ENCODE measurements around the gene PPP2R1A.
A peak's percentile ranks its signal among the peaks of the same experiment; 100 is the strongest.
"Not testable (repeated sequence)": the region's sequence is repeated elsewhere in the genome, so short reads cannot be mapped to it uniquely, and the experiment has no call there.

The PPP2R1A gene

DNA sequence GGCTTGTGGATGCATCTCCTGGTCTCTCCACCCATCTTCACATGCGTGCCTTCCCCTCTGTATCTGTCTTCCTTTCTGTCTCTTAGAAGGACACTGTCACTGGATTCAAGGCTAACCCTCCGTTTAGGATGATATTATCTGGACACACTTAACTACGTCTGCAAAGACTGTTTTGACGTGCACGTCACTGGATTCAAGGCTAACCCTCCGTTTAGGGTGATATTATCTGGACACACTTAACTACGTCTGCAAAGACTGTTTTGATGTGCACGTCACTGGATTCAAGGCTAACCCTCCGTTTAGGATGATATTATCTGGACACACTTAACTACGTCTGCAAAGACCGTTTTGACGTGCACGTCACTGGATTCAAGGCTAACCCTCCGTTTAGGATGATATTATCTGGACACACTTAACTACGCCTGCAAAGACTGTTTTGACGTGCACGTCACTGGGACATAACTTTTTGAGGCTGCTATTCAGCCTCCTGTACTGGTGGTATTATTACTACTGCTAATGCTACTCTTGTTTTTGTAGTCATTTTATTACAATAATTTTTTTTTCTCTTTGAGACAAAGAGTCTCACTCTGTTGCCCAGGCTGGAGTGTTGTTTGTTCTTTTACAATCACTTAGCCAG lies 11.0 kb downstream of the PPP2R1A start:
- DNase-seq (ENCODE audit: low read depth in 2 of 2) = not testable (repeated sequence)

GRCh38 chr19:52206481-52206880 lies 16.6 kb downstream of the PPP2R1A start:
- no peak for DNase-seq (ENCODE audit: low read depth in 2 of 2)

DNA sequence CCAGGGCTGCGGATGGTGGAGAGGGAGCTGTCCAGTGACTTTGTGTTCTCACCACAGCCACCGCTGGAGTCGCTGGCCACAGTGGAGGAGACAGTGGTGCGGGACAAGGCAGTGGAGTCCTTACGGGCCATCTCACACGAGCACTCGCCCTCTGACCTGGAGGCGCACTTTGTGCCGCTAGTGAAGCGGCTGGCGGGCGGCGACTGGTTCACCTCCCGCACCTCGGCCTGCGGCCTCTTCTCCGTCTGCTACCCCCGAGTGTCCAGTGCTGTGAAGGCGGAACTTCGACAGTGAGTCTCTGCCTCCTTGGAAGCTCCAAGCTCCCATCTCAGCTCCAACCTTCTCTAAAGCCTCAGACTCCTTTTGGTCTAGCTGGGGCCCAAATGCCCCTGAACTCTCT lies 21.4 kb downstream of the PPP2R1A start:
- DNase-seq (ENCODE audit: low read depth in 2 of 2) = no peak

- no peak for DNase-seq (ENCODE audit: low read depth in 2 of 2)
Measured at GRCh38 chr19:52211926-52212571, 22.2 kb downstream of the PPP2R1A start.

DNA sequence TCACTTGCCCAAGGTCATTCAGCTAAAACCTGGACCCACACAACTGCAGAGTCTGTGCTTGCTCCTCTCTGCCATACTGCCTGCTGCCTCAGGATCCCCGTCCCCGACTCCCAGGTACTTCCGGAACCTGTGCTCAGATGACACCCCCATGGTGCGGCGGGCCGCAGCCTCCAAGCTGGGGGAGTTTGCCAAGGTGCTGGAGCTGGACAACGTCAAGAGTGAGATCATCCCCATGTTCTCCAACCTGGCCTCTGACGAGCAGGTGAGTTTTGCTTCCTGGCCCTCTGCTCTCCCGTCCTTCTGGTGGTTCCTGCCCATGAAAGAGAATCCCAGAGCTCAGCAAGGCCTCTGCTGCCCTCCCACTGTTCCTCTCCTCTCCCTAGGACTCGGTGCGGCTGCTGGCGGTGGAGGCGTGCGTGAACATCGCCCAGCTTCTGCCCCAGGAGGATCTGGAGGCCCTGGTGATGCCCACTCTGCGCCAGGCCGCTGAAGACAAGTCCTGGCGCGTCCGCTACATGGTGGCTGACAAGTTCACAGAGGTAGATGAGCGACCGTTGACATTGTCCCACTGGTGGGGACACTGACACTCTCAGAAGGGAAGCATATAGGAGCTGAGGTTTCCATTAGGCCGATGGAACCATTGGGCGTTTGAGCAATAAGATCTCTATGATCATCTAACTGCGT lies 22.9 kb downstream of the PPP2R1A start:
- no peak for DNase-seq (ENCODE audit: low read depth in 2 of 2)

DNA sequence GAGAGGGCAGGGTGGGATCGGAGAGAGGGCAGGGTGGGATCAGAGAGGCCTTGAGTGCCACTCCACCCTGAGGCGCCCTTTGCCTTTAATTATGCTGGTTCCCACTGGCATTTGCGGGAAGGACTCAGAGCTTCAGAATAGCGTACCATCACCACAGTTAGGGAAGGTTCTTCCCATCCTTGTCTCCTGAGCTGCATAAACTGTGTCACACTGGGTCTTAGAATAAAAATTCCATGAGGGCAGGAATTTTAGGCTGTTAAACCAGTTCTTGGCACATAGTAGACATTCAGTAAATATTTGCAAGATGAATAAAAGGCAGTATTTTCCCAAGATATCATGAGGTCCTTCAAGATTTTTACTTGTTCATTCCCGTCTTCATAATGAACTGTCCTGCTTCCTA lies 24.4 kb downstream of the PPP2R1A start:
- no peak for DNase-seq (ENCODE audit: low read depth in 2 of 2)

GRCh38 chr19:52216401-52216800 lies 26.5 kb downstream of the PPP2R1A start:
- DNase-seq (ENCODE audit: low read depth in 2 of 2) = no peak

DNA sequence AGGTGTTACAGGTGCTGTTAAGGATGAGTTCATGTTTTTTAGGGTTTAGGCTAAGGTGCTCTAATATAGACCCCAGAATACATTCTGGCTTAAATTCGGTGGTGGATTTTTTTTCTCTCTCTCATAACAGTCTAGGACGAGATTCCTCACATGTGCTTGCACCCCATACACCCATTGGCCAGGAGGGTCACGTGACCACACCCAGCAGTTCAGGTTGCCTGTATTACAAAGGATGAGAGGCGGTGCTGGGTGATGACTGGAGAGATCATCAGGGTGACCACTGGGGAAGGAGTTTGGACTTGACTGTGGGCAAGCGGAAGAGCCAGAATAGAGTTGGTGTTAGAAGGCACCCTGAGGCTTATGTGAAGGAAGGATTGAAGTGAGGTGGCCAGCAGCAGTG lies 27.7 kb downstream of the PPP2R1A start:
- no peak for DNase-seq (ENCODE audit: low read depth in 2 of 2)

GRCh38 chr19:52219611-52220010 lies 29.8 kb downstream of the PPP2R1A start:
- no peak for DNase-seq (ENCODE audit: low read depth in 2 of 2)

GRCh38 chr19:52221031-52221430 lies 31.2 kb downstream of the PPP2R1A start:
- DNase-seq (ENCODE audit: low read depth in 2 of 2) = no peak

- no peak for DNase-seq (ENCODE audit: low read depth in 2 of 2)
Measured at GRCh38 chr19:52221831-52222375, 32.1 kb downstream of the PPP2R1A start.

GRCh38 chr19:52224211-52224610 lies 34.4 kb downstream of the PPP2R1A start:
- DNase-seq (ENCODE audit: low read depth in 2 of 2) = no peak

- DNase-seq (ENCODE audit: low read depth in 2 of 2) = no peak
Measured at GRCh38 chr19:52226652-52227051, 36.8 kb downstream of the PPP2R1A start.

GRCh38 chr19:52227196-52227940 lies 37.5 kb downstream of the PPP2R1A start:
- DNase-seq (ENCODE audit: low read depth in 2 of 2) = no peak

- DNase-seq (ENCODE audit: low read depth in 2 of 2) = no peak
Measured at GRCh38 chr19:52227980-52228379, 38.1 kb downstream of the PPP2R1A start.

GRCh38 chr19:52229524-52229923 lies 39.7 kb downstream of the PPP2R1A start:
- no peak for DNase-seq (ENCODE audit: low read depth in 2 of 2)

- no peak for DNase-seq (ENCODE audit: low read depth in 2 of 2)
Measured at GRCh38 chr19:52230685-52231084, 40.8 kb downstream of the PPP2R1A start.

- no peak for DNase-seq (ENCODE audit: low read depth in 2 of 2)
Measured at GRCh38 chr19:52231154-52231910, 41.5 kb downstream of the PPP2R1A start.

DNA sequence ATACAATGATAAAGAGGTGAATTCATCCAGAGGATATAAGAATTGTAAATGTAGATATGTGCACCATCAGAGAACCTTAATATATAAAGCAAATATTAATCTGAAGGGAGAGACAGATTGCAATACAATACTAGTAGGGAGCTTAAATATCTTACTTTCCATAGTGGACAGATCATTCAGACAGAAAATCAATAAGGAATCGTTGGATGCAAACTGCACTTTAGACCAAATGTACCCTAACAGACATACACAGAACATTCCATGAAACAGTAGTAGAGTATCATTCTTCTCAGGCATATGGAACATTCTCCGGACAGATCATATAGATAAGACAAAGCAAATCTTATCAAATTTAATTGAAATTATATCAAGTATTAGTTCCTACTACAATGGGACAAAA lies 44.6 kb downstream of the PPP2R1A start:
- no peak for DNase-seq (ENCODE audit: low read depth in 2 of 2)

DNA sequence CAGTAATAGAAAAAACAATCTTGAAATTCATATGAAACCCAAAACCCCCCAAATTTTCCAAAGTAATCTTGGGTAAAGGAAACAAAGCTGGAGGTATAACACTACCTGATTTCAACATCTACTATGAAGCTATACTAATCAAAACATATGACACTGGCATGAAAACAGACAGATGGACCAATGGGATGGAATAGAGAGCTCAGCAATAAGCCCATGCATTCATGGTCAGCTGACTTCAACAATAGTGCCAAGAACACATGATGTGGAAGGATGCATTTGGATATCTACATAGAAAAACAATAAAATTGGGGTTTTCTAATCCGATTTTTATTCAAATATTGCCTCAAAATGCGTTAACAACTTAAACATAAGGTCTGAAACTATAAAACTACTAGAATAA lies 47.3 kb downstream of the PPP2R1A start:
- no peak for DNase-seq (ENCODE audit: low read depth in 2 of 2)

DNA sequence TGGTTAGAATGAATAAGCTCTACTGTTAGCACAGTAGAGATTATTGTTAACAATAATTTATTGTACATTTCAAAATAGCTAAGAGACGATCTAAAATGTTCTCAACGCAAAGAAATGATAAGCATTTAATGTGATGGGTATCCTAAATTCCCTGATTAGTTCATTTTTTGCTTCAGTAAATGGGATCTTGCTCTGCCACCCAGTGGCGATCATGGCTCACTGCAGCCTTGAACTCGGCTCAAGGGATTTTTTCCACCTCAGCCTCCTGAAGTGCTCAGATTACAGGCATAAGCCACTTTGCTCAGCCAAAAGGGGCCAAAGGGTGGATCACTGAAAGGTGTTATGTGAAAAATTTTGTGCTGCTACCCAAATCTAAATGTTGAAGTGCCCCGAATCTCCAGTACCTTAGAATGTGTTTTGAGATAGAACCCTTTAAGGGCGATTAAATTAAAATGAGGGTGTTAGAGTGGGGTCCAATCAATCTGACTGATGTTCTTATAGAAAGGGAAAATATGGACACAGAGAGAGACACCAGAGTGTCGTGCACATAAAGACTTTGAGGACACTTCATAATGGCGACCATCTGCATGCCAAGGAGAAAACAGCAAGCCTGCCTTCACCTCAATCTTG lies 48.0 kb downstream of the PPP2R1A start:
- peak; percentile 36 to 42 for DNase-seq (ENCODE audit: low read depth in 2 of 2)

All from fibroblast of skin of left quadriceps (primary cell).